GM13977 (cell line): ENCODE results near the gene C1S.

ENCODE experiments used
- DNase-seq: peaks from one replicate; pipeline ENCODE4 v3.0.0; 2012; ENCODE audit warnings: low spot score
- CTCF ChIP-seq: IDR thresholded peaks from 2 replicates; pipeline ENCODE4 v1.5.1; 2012; ENCODE audit warnings: mild to moderate bottlenecking, control low read depth; ENCODE audit not compliant: insufficient read depth; ENCODE audit errors: extremely low read depth, missing control alignments
- in situ Hi-C: fragments of 300-500 bp; cut with MboI; formaldehyde crosslinking; loops from one replicate; pipeline ENCODE4 v1.12.0; 2022; ENCODE audit warnings: low sequenced_read_pairs, low pct_unique_long_range_greater_than_20kb, mixed read lengths, inconsistent platforms; ENCODE audit not compliant: unreplicated experiment

The C1S gene

GRCh38 chr12:7066596-7066995, 6.1 kb downstream of the C1S start:
- TF ChIP-seq CTCF: no peak
- DNase-seq: no peak
- in situ Hi-C loops: no loop called here

GRCh38 chr12:7067096-7067495, 6.6 kb downstream of the C1S start:
- in situ Hi-C loops: no loop called here
- DNase-seq: no peak
- TF ChIP-seq CTCF: no peak

GRCh38 chr12:7068240-7068993, 7.9 kb downstream of the C1S start:
- in situ Hi-C loops: no loop called here
- no peak for TF ChIP-seq CTCF

GRCh38 chr12:7068994-7069346, 8.5 kb downstream of the C1S start:
- TF ChIP-seq CTCF: no peak
- no peak for DNase-seq
- in situ Hi-C loops: no loop called here

More at GRCh38 chr12:7068240-7068993, 7.9 kb downstream of the C1S start:
- no peak for DNase-seq

GRCh38 chr12:7069386-7069785, 8.9 kb downstream of the C1S start:
- in situ Hi-C loops: no loop called here
- no peak for DNase-seq
- TF ChIP-seq CTCF: no peak

- in situ Hi-C loops: no loop called here
- TF ChIP-seq CTCF: no peak
- DNase-seq: no peak
Observed at GRCh38 chr12:7072035-7072434, 11.5 kb downstream of the C1S start.
